Neutrophil (primary cell): Measurements from ENCODE around the gene HSPA1L.
A peak's percentile ranks its signal among the peaks of the same experiment; 100 is the strongest.
"Not testable (repeated sequence)": the region's sequence is repeated elsewhere in the genome, so short reads cannot be mapped to it uniquely, and the experiment has no call there.

Source experiments
- H3K27ac ChIP-seq: fragments of 200-600 bp; sonication (generic); 2 replicates; pipeline ENCODE4 v1.5.1; 2016; ENCODE audit warnings: mild to moderate bottlenecking, moderate library complexity
- H3K27me3 ChIP-seq: fragments of 200-600 bp; sonication (generic); 2 replicates; pipeline ENCODE4 v1.6.0; 2016; ENCODE audit warnings: mild to moderate bottlenecking
- H3K36me3 ChIP-seq: fragments of 200-600 bp; sonication (generic); 2 replicates; pipeline ENCODE4 v1.5.1; 2017
- H3K4me1 ChIP-seq, 2 experiments: fragments of 200-600 bp in 1 of 2; sonication (generic) in 1 of 2; 1 replicate in 1 of 2; 2 replicates in 1 of 2; pipeline versions ENCODE4 v1.5.1 to v1.6.1; 2013 to 2016; ENCODE audit warnings: low read depth in 1 of 2, low read length in 1 of 2, mild to moderate bottlenecking in 1 of 2, moderate library complexity in 1 of 2; ENCODE audit not compliant: control insufficient read depth in 1 of 2, insufficient read depth in 1 of 2
- H3K4me3 ChIP-seq, 2 experiments: fragments of 200-600 bp in 1 of 2; sonication (generic) in 1 of 2; 1 replicate in 1 of 2; 2 replicates in 1 of 2; pipeline ENCODE4 v1.5.1; 2013 to 2016; ENCODE audit warnings: low read depth in 1 of 2, low read length in 1 of 2, mild to moderate bottlenecking in 1 of 2, moderate library complexity in 1 of 2
- H3K9me3 ChIP-seq: fragments of 200-600 bp; sonication (generic); 2 replicates; pipeline ENCODE4 v1.5.1; 2016
- CTCF ChIP-seq: fragments of 200-600 bp; sonication (generic); IDR thresholded peaks from 2 replicates; pipeline ENCODE4 v1.5.1; 2016; ENCODE audit warnings: antibody characterized with exemption

The HSPA1L gene

GRCh38 chr6:31827286-31828079 lies 12.4 kb upstream of the HSPA1L start, which contains the start of gene HSPA1B:
HSPA1B (plus strand) TSS chr6:31827738; CDS start chr6:31827951, 213 bp downstream.
- TF ChIP-seq CTCF: peak; percentile 25
- H3K27ac ChIP-seq: peak within 1 kb of the TSS; percentile 95
- no peaks in the 10 kb centered on the region for H3K27me3 ChIP-seq
- H3K4me3 ChIP-seq: peak within 1 kb of the TSS; percentile 76 to 85
- peaks cover 65 to 72% of the 10 kb centered on the region in 2 experiments for H3K4me1 ChIP-seq
- no peaks in the 10 kb centered on the region for H3K9me3 ChIP-seq
- H3K36me3 ChIP-seq: no peaks in the 10 kb centered on the region

GRCh38 chr6:31826793-31827285 lies 11.8 kb upstream of the HSPA1L start:
- no peaks in the 10 kb centered on the region for H3K36me3 ChIP-seq
- H3K4me1 ChIP-seq: peaks cover 65 to 71% of the 10 kb centered on the region in 2 experiments
- peak overlapping the region; percentile 95 for H3K27ac ChIP-seq
- no peaks in the 10 kb centered on the region for H3K9me3 ChIP-seq
- peak overlapping the region; percentile 76 to 85 for H3K4me3 ChIP-seq
- no peak for TF ChIP-seq CTCF
- no peaks in the 10 kb centered on the region for H3K27me3 ChIP-seq

- no peak overlapping the region for H3K4me3 ChIP-seq
- H3K27ac ChIP-seq: peak overlapping the region; percentile 95
- H3K4me1 ChIP-seq: peaks cover 63 to 70% of the 10 kb centered on the region in 2 experiments
- H3K36me3 ChIP-seq: no peaks in the 10 kb centered on the region
- no peak for TF ChIP-seq CTCF
- no peaks in the 10 kb centered on the region for H3K9me3 ChIP-seq
- H3K27me3 ChIP-seq: no peaks in the 10 kb centered on the region
Measured at GRCh38 chr6:31825553-31825952, 10.5 kb upstream of the HSPA1L start.

- H3K36me3 ChIP-seq, H3K27me3 ChIP-seq, H3K9me3 ChIP-seq: not testable (repeated sequence)
- Histone ChIP-seq H3K4me3 (peak overlapping the region in 1 of 2 experiments; percentile 18), H3K27ac (peak overlapping the region; percentile 90), H3K4me1 (peaks cover 77 to 79% of the 10 kb centered on the region in 2 experiments)
Measured at GRCh38 chr6:31823592-31824196, 8.6 kb upstream of the HSPA1L start.

- Histone ChIP-seq H3K4me3 (peak overlapping the region; percentile 80 to 96), H3K4me1 (peaks cover 81 to 91% of the 10 kb centered on the region in 2 experiments), H3K27me3 (no peaks in the 10 kb centered on the region), H3K36me3 (no peaks in the 10 kb centered on the region), H3K9me3 (no peaks in the 10 kb centered on the region), H3K27ac (peak overlapping the region; percentile 90)
- TF ChIP-seq CTCF: no peak
Measured at GRCh38 chr6:31822036-31822821, 7.1 kb upstream of the HSPA1L start.
